Measurements from ENCODE around the gene DENND1B.

DENND1B gene

DNA sequence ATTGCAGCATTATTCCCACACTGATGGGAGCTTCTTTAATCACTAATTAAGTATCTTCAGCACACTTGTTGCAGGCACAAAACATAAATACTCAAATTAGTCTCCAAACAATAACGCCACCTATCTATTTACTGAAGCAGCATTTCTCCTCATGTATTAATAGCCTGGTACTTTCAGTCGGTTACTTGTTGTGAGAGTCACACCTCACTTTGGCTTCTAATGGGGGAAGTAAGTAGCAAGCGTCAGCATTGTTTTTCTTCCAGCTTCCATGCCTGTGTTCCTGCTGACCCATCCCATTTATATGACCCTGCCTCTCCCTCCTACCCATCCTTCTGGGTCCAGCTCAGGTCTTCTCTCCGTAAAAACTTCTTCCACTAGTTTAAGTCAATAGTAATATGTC, 31.9 kb upstream of the DENND1B start:
- TF ChIP-seq, protein P1, sequence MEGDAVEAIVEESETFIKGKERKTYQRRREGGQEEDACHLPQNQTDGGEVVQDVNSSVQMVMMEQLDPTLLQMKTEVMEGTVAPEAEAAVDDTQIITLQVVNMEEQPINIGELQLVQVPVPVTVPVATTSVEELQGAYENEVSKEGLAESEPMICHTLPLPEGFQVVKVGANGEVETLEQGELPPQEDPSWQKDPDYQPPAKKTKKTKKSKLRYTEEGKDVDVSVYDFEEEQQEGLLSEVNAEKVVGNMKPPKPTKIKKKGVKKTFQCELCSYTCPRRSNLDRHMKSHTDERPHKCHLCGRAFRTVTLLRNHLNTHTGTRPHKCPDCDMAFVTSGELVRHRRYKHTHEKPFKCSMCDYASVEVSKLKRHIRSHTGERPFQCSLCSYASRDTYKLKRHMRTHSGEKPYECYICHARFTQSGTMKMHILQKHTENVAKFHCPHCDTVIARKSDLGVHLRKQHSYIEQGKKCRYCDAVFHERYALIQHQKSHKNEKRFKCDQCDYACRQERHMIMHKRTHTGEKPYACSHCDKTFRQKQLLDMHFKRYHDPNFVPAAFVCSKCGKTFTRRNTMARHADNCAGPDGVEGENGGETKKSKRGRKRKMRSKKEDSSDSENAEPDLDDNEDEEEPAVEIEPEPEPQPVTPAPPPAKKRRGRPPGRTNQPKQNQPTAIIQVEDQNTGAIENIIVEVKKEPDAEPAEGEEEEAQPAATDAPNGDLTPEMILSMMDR (IDR thresholded peaks at IDR 0.05; ENCODE audit: extremely low read depth, missing control alignments), result no peak
- DNase-seq (ENCODE audit: low spot score), result peak; percentile 28

DNA sequence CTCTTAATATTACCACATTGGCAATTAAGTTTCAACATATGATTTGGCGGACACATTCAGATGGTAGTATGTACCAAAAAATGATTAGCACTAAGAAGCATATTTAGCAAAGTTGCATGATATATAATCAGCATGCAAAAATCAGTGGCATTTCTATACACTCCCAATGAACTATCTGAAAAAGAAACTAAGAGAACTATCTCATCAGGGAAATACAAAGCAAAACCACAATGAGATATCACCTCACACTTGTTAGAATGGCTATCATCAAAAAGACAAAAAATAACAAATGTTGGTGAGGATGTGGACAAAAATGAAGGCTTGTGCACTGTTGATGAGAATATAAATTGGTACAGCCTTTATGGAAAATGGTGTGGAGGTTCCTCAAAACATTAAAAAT, 31.4 kb upstream of the DENND1B start:
- TF ChIP-seq, protein P1 (IDR thresholded peaks at IDR 0.05; ENCODE audit: extremely low read depth, missing control alignments), result no peak
- DNase-seq (ENCODE audit: low spot score), result no peak

DNA sequence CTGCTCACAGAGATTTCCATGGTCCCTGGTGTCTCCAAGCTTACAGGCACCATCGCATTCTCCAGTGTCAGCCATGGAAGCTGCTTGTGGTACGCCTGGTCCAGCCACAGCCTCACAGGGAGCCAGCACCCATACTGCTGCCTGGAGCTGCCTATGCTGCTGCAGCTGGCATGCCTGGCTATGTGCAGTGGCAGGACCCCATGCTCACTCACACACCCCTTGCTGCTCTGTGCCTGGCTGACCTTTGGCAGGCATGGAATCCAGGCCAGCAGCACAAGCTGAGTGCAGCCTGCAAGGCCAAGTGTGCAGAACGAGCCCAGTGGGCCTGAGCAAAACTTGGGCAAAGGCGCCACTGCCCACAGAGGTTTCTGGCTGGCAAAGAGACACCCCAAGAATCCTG, 26.4 kb upstream of the DENND1B start:
- TF ChIP-seq, protein P1 (IDR thresholded peaks at IDR 0.05; ENCODE audit: extremely low read depth, missing control alignments), result no peak
- no peak for DNase-seq (ENCODE audit: low spot score)

DNA sequence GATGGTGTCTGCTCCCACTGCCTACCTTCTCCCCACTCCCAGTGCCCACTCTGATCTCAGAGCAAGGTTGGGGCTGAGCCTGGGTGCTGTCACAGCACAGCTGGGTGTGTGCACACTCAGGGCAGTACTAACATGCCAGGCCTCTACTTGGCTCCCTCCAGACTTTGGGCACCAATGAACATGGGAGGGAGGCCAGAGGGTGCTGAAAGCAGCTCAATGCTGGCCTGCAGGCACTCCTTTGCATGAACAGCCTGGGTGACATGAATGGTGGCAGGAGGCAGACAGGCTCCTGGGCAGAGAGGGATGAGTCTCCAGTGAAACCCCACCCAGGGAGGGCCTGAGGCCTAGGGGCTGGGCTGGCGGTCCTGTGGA, 25.8 kb upstream of the DENND1B start:
- TF ChIP-seq, protein P1 (IDR thresholded peaks at IDR 0.05; ENCODE audit: extremely low read depth, missing control alignments), result no peak
- DNase-seq (ENCODE audit: low spot score), result no peak

DNA sequence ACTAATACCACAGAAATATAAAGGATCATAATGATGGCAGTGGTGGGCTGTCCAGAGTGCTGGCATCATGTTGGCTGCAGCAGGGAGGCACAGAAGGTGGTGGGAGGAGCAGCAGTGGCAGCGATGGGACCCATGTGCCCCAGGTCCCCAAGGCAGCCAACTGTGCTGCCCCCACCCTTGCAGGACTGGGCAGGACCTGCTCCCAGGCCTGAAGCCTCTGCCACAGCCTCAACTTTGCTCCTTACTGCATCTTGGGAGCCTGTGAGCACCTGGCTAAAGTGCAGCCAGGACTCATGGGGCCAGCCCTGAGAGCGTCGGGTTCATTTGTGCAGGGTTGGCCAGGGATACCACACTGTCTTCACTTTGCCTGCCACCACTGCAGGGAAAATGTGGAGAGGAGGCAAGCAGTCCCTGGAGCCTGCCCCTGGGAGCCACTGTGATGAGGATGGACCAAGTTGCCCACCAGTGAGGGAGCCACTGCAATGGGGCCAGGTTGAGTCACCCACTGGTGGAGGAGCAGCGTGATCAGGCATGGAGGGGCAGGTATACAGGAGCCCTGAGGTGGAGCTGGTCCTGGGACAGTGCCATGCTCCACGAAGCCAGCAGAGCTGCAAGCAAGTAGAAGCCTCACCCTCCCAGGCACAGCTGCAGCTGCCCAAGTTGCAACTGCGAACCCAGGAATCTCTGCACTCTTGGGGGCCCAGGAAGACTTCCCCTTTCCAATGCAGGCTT, 25.3 kb upstream of the DENND1B start:
- no peak for DNase-seq (ENCODE audit: low spot score)
- TF ChIP-seq, protein P1 (IDR thresholded peaks at IDR 0.05; ENCODE audit: extremely low read depth, missing control alignments), result no peak

DNA sequence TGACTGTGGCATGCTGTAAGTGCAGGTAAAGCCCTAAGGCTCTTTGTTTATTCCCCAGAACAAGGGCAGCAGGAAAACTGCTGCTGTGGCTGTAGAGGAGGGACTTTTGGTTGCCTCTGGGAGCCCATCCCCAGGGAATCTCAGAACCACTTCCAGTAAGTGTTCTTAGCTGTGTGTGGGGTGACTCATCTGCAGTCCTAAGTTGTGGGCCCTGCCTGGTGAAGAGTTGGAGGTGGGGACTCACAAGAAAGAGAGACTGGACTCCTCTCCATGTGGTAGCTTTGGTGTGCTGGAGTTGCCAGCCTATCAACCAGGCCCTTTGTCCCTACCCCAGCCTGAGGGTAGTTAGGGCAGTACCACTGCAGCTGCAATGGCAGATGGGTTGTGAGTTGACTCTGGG, 24.0 kb upstream of the DENND1B start:
- TF ChIP-seq, protein P1 (IDR thresholded peaks at IDR 0.05; ENCODE audit: extremely low read depth, missing control alignments), result no peak
- no peak for DNase-seq (ENCODE audit: low spot score)

DNA sequence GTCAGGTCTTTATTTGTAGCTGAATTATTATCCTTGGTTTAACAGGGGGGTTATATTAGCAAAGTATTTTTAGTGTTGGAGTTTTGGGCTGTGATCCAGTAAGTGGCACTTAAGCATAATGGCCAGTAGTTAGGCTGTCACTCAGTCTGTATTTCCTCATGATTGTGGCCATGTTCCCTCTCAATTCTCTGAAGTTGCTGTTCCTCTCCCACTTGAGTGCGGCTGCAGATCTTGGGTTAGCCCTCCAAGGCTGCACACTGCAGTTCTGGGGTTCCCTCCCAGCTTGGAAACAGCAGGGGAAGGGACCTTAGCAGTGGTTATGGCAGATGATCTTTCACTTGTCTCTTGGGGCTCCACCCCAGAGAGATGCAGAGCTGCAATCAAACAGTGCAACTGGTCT, 23.2 kb upstream of the DENND1B start:
- DNase-seq (ENCODE audit: low spot score), result no peak
- TF ChIP-seq, protein P1 (IDR thresholded peaks at IDR 0.05; ENCODE audit: extremely low read depth, missing control alignments), result no peak
